HG03442 (cell line): Measurements from ENCODE around the gene BAZ2B.
"Not testable (repeated sequence)": the region's sequence is repeated elsewhere in the genome, so short reads cannot be mapped to it uniquely, and the experiment has no call there.

ENCODE experiments used
- ATAC-seq: cut with Tn5 transposase; IDR thresholded peaks from one replicate; pipeline ENCODE4 v1.9.1; 2021; ENCODE audit warnings: mild to moderate bottlenecking, moderate library complexity; ENCODE audit not compliant: unreplicated experiment

BAZ2B gene

DNA sequence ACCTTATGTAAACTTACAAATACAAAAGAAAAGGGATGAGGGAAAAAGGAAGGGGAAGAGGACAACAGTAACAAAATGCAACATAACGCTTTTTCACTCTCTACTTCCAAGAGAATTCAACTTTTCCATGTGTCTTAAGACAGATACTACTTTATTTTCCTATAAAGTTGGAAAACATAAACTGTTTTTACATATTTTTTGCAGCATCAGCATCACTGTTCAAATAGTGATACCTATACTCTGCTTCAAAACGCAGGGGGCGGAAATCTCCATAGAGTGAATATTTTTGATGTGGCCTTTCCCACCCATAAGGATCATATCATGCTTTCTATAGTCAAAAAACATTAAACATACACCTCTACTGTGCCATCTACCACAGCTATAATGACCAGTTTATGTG is 77.5 kb downstream of the BAZ2B start:
- no peak for ATAC-seq

DNA sequence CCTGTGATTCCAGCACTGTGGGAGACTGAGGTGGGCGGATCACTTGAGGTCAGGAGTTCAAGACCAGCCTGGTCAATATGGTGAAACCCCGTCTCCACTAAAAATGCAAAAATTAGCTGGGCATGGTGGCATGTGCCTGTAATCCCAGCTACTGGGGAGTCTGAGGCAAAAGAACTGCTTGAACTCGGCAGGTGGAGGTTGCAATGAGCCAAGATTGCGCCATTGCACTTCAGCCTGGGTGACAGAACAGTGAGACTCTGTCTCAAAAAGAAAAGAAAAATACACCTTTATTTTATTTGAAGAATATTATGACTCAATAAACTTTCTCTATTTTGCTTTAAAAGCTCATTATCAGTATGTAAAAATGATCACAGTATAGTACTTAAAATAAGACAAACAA is 81.1 kb downstream of the BAZ2B start:
- not testable (repeated sequence) for ATAC-seq

DNA sequence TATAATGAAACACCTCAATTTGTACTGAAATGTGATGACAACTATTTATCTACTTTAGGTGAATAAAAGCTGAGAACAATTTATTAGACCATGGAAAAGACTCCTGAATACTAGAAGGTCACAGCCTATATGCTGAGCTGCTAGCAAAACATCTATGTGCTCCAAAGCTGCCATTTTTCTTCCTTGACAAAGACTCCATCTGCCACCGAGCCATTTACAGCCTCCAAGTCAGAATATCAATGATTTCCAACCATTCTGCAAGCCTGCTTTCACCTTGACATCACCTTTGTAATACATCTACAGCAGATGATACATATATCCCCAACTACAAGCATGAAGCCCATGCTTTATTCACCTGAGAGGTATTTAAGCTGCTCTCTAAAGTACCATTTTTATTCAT is 84.9 kb downstream of the BAZ2B start:
- no peak for ATAC-seq

DNA sequence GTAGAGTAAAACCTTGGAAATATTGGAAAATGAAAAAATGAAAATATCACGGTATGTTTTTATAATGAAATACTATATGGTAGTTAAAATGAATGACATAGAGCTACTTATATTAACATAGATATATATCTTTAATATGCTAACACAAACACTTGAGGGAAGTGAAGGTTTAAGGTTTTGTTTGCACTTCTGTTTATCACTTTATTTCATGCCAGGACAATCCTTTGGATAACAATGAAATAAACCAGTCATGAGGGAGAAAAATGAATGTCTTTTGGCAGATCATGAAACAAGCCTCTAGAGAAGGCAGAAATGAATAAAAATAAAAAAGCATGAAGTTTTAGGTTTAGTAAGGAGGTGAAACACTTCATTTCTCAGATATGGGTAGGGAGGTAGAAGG is 89.9 kb downstream of the BAZ2B start:
- no peak for ATAC-seq

DNA sequence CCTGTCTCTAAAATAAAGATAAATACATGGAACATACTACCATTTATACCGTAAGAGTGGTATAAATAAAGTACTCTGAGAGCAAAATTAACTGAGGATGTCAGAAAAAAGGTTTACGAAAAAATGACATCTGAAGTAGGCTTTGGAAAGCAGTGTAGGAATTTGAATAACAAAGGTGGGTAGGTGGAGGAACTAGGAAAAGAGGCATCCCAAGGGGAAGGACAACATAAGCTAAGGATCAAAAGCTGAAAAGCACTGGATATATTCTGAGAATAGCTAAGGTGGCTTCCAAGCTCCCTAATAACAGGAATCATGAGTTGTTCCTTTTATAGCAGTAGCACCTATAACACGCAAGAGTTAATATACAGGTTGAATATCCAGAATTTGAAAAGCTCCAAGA is 91.3 kb downstream of the BAZ2B start:
- no peak for ATAC-seq

DNA sequence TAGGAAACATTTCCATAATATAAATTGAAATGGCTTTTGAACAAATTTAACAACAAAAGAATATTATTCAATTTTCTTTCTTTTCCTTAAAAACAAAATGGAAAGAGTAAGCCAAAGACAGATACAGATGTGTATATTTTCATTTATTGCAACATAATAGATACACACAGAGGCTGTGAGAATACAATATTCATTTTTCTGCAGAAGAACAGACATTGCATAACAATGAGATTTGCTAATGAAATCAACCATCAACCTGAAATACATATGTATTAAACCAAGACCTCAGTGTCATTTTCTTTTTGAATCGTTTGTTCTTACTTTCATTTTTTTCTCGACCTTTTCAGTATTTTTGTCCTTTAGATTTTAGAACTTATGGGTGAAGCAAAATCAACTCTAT is 95.1 kb downstream of the BAZ2B start:
- no peak for ATAC-seq

DNA sequence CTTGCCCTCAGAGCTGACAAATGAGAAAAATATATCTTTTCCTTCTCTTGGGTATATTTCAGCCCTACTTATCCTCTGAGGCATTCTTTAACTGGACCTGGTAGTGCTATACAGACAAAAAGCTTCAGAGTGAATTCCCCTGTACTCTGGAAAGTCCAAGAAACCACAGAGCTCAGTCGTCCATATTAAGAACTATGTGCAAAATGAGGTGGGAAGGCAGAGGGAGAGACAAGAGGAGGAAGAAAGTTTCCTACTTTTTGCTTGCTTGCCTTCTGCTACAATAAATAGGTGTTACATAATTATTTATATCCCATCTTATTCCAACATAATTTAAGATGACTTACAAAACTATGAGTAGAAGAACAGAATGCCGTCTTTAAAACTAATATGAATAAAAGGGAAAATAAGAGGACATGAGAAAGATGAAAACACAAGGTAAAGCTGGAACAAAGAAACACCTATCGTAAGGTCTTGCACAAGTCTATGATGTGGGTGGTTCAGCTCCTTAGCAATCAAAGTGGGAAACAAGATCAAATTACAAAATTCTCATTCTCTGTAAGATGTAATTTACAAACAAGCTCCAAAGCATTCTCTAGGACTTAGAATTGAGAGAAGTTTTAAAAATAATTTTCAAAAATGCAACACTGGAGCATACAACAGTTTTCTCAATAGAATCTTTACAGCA is 97.9 kb downstream of the BAZ2B start:
- no peak for ATAC-seq

DNA sequence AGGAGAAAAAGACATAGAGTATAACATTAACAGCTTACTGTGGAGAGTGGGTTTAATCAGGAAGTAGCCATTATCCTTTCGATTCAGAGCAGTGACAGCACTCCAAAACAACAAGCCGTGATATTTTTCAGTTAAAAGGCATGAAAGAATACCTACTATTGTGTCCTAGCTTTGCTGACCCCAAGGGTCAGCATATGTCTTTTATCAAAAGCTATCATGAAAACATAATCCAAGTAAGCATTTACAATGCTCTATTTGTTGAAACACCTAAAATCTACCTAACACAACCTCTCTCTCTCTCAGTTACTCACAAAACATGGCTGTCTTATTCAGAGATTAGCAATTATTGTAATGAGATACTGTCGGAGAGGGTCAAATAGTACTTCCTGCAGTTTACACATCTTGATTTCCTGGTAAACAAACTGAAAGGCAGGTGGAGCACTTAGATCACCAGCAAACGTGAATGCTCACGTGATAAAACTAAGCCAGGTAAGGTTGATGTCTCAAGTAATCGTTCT is 100.0 kb downstream of the BAZ2B start:
- peak; percentile 92 for ATAC-seq

DNA sequence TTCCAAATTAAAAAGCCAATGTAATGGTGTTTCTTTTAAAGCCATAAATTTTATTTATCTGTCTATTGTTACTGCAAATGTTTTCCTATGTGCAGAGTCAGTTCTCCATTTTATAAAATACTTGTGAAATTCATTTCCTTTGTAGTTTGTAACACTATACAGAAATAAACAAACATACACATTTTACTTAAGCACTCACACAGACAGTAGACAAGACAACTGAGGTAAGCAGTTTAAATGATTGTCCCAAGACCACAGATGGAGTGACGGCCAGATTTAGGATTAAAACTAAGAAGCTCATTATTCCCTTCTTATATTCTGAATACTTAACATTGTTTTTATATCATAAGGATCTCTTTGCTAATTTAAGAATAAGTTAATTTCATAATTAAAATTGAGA is 100.9 kb downstream of the BAZ2B start:
- no peak for ATAC-seq

DNA sequence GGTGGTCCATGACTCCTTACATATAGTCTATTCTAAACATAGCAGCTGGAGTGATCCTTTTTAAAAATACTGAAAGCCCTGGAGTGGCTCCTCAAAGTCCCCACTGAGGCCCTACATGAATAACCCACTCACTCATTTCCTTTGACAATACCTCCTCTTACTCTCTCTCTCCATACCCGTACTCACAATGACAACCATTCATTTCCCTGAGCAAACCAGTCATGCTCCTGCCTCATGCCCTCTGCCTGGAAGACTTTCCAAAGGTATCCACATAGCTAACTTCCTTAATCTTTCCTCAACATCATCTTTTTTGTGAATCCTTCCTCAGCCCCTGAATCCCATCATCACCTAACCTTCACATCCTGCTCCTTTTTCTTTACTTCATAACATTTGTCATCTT is 102.6 kb downstream of the BAZ2B start:
- ATAC-seq = no peak

DNA sequence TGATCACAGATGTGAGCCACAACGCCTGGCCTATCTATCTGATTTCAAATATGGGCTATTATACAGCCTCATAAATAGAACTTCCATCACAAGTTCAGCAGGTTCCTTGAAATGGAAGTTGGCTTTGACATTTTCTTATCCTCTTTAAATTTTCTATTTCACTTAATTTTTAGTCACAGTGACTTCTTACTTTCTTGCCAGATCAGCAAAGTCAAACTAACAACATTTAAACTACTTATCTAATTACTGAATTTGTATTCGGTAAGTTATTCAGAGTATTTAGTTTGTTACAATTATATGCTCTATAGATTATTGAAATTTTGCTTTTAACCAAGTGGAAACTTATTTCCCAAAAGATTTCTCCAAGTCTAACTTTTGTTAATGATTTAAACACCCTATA is 108.2 kb downstream of the BAZ2B start:
- no peak for ATAC-seq

DNA sequence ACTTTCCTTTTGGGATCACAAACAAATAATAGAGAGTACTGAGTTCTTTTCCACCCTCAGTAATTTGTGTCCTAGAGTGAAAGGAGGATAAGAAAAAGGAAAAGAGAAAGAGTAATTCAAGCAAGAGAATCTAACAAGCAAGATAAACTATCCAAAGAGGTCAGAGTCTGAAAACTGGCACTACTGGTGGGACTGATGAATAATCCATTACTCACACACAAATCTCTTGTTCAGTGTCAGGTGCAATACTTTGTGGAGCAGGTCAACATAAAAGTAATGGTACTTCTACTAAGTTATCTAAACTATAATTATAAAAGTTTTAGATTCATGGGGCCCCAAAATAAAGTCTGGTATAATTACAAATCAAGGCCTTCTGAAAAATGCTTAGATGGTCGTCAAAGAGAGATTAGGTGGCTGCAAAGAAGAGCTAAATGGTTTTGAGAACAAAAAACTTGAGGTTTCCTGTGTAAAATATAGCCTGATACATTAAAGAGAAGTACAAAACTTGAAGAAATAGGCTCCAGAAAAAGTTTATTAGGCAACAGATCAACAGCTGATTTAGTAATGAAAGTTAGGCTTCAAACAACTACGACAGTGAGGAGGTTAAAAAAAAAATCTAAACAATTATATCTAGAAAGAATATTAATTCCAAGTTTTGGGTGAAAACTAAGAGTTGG is 109.4 kb downstream of the BAZ2B start:
- ATAC-seq = no peak

DNA sequence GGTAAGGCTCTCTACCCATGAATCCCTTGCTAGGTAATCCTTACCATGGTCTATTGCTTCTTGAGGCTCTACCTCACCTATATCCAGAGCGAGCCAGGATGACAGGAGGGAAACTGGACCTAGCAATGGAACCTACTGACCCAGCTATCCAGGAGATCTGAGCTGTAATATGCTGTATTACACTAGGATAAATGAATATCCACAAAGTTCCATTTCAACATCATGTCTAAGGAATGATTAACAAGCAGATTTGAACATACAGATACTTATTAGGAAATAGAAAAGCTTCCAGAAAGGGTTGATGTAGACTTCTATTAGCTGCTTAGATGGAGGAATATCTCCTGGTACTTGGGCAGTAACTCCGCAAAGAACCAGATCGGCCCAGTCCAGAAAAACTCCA is 110.1 kb downstream of the BAZ2B start:
- no peak for ATAC-seq

DNA sequence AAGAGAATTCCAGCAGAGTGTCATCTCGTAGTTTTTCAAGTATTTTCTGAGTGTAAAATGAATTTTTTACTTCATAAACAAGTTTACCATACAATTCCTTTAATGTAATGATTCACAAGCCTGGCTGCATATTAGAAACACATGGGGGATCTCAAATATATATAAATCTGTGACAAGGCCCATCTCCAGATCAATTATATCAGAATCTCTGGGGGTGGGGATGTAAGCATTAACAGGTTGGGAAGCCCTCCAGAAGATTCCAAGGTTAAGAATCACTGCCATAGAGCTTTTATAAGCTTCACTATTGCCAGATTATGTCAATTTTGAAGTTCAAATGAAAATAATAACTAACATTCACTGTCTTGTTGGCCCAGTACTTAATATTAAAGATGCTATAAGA is 111.2 kb downstream of the BAZ2B start:
- no peak for ATAC-seq

DNA sequence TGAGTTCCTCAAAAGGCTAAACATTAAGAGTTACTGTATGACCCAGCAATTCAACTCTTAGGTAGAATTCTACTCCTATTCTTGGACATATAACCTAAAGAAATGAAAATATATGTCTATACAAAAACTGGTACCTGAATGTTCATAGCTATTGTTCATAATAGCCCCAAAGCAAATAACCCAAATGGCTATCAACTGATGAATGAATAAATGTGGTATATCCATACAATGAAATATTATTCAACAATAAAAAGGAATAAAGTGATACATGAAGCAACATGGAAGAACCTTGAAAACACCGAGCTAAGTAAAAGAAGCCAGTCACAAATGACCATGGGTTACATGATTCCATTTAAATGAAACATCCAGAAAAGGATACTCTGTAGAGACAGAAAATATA is 114.6 kb downstream of the BAZ2B start:
- no peak for ATAC-seq

DNA sequence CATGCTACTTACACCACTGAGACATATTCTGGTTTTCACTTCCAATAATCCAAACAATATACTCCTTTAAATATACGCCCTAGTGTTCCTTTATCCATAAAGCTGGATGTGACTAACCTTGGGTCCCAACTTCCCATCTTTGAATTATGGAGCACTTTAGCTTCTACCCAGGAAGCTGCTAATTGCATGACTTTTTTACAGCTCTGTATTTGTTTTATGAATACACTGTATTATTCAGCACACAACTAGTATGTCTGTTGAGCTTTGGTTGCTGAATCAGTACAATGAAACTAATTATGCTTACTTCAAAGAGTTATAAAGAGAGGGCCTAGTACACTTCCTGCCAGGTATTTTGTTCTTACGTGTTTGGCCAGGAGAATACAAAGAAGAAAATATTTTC is 118.5 kb downstream of the BAZ2B start:
- no peak for ATAC-seq

DNA sequence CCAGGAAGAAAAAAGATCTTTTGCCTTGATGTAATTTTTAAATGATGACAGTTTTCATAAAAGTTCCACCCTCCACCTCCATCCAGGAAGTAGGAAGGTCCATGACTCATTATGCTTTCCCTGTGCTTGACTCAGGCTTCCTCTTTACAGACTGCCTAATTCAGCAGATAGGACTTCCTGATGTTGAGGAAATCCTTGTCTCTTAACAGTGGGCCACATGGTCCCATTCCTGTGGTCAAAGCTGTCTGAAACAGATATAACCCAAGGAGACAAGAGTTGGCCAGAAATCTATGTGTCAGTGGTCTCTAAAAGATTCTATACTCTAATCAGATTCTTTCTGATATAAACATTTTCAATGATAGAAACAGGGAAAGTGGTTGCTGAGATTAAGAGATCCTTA is 119.1 kb downstream of the BAZ2B start:
- ATAC-seq = no peak

DNA sequence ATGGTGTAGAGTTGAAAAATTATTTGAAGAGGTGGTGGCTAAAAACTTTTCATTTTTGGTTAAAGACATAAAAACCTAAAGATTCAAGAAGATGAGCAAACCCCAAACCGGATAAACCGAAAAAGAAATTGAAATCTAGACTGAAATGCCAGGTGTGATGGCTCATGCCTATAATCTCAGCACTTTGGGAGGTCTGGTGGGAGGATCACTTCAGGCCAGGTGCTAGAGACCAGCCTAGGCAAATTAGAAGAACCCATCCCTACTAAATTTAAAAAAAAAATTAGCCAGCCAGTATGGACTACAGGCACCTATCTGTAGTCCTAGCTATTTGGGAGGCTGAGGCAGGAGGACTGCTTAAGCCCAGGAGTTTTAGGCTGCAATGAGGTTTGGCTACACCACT is 126.9 kb downstream of the BAZ2B start:
- ATAC-seq = no peak

DNA sequence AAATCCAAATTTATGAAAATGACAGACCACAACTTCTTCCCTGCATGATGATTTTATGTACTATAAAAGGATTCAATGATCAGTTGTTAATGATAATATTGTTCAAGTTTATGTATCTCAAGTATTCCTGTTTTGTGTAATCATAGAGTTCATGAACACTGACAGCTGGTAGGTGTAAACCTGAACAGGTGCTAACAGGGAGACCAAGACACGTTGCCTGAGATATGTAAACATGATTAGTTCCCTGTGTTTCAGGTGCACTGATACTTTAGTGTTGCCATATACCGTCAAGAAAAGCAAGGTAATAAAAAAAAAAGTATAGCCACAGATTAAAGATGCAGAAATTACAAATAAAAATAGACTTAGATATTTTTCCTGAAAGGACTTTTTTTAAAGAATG is 131.8 kb downstream of the BAZ2B start:
- no peak for ATAC-seq

DNA sequence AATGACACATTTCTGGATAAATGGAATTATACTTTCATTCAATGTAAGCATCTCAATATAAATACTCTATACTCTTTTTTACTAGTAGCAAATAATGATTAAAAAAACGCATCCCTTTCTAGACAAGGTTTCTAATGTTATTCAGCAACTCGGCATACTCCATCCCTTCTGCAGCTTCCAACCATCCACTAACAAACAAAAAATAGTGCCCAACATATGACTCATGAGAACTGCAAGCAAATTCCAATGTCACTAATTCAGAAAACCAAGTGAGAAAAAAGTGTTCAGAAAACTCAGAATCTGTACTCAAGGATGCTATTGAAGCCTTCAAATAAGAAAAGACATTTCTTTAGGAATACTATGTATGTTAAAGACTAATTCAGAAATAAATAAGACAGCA is 140.0 kb downstream of the BAZ2B start:
- ATAC-seq = no peak

DNA sequence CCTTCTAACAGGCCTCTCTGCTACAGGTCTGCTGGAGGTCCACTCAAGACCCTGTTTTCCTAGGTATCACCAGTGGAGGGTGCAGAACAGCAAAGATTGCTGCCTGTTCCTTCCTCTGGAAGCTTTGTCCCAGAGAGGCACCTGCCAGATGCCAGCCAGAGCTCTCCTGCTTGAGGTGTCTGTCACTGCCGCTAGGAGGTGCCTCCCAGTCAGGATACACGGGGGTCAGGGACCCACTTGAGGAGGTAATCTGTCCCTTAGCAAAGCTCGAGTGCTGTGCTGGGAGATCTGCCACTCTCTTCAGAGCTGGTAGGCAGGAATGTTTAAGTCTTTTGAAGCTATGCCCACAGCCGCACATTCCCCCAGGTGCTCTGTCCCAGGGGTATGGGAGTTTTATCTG is 140.6 kb downstream of the BAZ2B start:
- no peak for ATAC-seq

DNA sequence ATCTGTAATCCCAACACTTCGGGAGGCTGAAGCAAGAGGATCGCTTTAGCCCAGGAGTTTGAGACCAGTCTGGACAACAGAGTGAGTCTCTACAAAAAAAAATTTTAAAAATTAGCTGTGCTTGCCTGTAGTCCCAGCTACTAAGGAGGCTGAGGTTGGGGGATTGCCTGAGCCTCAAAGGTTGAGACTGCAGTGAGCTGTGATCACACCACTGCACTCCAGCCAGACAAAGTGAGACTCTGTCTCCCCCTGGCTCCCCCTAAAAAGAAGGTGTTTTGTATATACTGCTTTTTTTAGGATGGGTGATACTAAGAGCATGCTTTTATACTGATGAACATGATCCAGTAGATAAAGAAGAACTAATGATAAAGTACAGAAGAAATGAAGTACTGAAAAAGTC is 145.0 kb downstream of the BAZ2B start:
- ATAC-seq = no peak

DNA sequence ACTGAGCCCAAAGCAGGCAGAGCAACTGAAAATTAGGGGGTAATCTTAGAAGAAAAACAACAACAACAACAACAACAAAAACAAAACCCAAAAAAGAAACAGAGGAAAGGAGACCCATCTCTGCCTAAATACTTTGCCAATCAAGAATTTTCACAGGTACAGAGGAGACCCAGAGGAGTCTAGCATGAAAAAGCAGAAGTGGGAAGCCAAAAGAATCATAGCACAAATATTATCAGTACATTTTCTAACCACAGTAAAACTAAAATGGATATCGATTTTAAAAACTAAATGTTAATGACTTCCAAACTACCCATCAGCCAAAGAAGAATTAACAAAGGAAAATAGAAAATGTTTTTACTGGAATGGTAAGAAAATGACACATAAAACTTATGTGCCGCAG is 148.1 kb downstream of the BAZ2B start:
- no peak for ATAC-seq
